ENCODE results near the gene MYEF2.

DNA sequence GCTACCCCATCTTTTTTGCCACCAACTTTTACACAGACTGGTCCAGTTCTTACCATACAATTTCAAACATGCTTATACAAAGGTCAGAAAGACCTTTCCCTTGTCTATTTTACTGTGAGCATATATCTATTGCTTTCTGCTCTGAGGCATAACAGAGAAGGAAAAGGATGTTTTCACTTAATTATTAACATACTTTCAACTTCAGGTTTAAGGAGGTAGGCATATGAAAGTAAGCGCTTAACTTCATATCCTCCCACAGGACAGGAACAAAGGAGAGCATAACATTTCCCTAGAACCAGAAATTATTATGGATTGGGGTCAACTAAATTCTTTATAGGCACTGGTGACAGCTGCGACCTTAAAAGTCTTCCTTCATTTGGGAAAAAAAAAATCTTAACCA is 1.1 kb downstream of the MYEF2 start:
- TF ChIP-seq, protein P1, sequence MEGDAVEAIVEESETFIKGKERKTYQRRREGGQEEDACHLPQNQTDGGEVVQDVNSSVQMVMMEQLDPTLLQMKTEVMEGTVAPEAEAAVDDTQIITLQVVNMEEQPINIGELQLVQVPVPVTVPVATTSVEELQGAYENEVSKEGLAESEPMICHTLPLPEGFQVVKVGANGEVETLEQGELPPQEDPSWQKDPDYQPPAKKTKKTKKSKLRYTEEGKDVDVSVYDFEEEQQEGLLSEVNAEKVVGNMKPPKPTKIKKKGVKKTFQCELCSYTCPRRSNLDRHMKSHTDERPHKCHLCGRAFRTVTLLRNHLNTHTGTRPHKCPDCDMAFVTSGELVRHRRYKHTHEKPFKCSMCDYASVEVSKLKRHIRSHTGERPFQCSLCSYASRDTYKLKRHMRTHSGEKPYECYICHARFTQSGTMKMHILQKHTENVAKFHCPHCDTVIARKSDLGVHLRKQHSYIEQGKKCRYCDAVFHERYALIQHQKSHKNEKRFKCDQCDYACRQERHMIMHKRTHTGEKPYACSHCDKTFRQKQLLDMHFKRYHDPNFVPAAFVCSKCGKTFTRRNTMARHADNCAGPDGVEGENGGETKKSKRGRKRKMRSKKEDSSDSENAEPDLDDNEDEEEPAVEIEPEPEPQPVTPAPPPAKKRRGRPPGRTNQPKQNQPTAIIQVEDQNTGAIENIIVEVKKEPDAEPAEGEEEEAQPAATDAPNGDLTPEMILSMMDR (IDR thresholded peaks at IDR 0.05; ENCODE audit: low read depth, low read length): no peak
- TF ChIP-seq EZH2phosphoT487 (IDR thresholded peaks at IDR 0.05; ENCODE audit: low read depth): no peak
